Dedifferentiated amniotic fluid mesenchymal stem cell (primary cell): Measurements from ENCODE around the gene HSD17B11.
"Not testable (repeated sequence)": the region's sequence is repeated elsewhere in the genome, so short reads cannot be mapped to it uniquely, and the experiment has no call there.

ENCODE experiments used
- DNase-seq: peaks from one replicate; pipeline ENCODE4 v3.0.0-alpha.2; 2016; ENCODE audit errors: extremely low spot score

The HSD17B11 gene

DNA sequence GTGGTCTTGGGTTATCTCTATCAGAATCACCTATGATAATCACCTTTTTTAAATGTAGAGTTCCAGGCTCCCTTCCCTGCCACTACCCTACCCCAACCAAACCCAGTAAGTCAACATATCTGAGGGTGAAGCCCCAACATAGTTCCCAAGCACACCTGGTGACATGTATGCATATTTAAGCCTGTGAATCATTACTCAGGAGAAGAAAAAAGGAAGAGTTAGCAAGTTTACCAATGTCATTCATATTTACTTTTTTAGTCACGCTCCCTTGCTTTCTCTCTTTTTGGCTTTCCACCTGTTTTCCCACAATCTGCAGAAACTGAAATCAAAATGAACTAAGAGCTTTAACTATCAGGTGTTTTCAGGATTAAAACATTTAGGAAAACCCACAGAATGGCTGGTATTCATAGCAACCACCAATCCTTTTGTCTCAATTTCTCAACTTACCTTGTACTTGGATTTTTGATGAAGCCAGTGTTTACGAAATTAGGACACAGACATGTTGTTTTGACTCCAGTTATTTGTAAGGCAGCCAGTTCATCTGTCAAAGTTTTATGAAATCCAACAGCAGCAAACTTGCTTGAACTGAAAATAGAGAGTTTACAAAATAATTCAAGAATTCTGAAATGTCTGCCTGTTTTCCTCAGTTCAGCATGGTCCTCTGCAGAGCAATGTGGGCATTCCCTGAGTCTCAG lies 34.0 kb downstream of the HSD17B11 start:
- no peak for DNase-seq

DNA sequence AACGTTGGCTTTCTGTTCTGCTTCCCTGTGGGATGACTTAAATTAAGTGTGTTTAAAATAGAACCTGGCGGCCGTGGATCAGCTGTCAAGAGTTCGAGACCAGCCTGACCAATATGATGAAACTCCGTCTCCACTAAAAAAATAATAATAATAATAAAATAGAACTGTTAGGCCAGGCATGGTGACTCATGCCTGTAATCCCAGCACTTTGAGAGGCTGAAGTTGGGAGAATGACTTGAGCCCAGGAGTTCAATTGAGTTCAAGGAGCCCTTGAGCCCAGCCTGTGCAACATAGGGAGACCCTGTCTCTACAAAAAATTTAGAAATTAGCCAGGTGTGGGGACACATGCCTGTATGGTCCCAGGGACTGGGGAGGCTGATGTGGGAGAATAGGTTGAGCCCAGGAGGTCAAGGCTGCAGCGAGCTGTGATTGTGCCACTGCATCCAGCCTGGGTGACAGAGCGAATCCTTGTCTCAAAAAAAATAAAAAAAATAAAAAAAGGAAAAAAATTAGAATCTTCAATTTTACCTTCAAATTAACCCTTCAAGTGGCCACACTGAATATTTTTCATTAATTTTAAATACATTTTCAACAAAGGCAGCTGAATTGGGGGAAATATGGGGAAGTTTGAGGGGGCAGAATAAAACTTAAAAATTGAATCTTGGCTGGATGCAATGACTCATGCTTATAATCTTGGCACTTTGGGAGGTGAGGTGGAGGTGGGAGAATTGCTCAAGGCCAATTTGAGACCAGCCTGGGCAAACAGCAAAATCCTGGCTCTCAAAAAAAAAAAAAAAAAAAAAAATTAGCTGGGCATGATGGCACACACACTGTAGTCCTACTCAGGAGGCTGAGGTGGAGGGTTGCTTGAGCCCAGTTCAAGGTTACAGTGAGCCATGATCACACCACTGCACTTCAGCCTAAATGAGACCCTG lies 36.6 kb downstream of the HSD17B11 start:
- DNase-seq: peak; percentile 15

DNA sequence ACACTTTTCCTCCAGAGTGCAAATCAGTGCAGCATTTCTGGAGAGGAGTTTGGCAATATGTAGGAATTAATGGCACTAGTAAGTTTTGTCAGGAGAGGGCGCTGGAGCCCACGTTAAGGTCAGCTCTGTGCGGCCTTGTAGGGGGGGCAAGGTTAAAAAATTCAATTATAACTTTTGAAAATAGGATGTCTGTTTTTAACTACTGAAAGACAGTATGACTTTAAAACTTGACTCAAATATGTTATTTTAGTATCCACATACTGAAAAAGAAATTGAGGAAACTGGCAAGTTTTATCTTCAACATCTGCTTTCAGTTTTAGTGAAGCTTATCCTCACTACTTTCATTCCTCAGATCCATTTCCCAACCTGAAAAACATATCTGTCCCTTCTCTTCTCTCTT lies 37.4 kb downstream of the HSD17B11 start:
- DNase-seq: peak; percentile 68

DNA sequence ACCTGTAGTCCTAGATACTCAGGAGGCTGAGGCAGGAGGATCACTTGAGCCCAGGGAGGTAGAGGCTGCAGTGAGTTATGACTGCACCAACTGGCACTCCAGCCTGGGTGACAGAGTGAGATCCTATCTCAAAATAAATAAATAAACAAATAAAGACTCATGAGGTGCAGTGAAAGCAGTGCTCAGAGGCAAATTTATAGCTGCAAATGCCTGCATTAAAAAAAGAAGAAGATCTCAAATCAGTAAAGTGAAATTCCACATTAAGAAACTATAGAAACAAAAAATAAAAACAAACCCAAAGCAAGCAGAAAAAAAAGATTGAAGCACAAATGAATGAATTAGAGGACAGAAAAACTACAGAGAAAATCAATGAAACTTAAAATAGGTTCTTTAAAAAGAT lies 45.8 kb downstream of the HSD17B11 start:
- DNase-seq: no peak

DNA sequence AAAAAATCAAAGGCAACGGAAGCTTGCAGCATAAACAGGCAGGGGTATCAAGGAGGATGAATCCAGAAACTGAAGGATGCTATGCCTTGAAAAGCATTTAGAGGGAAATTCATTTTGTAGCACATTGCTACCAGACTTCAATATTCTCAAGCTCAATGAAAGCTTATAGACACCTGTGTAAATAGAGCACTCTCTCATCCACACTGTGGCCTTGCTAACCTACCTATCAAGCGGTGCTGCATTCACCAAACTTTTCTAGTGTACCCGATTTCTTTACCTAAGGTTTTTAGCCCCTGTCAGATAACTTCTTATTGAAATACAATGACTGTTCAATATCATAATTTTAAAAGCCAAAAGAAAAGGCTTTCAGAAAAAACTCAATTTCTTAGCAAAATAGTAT lies 48.1 kb downstream of the HSD17B11 start:
- no peak for DNase-seq

DNA sequence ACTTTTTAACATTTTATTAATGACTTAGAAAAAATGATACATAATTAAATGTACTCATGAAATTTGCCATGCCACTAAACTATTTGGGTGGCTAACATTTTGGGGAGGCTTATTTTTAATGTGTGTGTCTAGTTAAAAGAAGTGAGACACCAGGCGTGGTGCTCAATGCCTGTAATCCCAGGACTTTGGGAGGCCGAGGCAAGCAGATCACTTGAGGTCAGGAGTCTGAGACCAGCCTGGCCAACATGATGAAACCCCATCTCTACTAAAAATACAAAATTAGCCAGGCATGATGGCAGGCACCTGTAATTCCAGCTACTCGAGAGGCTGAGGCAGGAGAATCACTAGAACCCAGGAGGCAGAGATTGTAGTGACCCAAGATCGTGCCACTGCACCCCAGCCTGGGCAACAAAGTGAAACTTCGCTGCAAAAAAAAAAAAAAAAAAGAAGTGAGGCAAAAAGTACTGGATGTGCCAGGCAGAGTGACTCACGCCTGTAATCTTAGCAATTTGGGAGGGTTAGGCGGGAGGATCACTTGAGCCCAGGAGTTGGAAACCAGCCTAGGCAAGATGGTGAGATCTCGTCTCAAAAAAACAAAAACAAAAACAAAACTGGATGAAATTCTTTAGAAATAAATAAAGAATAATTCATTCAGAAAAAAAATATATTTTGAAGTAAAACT lies 48.9 kb downstream of the HSD17B11 start:
- not testable (repeated sequence) for DNase-seq

DNA sequence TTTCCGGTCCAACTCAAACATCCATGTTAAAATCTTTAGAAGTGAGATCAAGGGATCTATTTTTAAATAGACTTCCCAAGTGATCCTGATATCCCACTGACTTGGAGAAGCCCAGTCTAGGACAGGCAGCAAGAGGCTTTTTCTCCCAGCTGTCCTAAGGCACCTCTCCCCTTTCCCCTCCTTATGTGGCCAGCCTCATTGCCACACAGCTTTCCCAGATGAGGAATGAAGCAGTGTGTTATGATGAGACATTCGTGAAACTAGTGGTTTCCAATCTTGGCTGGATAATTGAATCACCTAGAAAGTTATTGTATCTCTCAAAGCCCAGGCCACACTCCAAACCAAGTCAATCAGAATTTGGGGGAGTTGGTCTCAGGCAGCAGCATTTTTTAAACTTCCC lies 51.5 kb downstream of the HSD17B11 start:
- no peak for DNase-seq

DNA sequence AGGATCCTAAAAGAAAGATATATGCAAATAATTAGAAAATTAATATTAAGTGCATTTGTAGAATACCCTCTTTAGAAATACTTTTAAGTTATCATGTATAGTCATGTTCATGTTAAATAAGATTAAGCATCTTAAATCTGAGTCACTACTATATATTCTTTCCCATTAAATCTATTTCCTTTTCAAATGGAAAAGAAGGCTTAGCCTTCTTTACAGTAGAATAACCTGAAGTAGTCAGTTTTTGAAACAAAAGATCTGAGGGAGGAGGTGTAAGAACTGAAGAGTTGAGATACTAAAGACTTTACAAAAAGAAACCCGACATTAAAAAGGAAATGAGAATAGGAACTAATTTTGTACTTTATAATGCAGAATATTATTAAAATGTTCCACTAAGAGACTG lies 53.6 kb downstream of the HSD17B11 start:
- DNase-seq: no peak

DNA sequence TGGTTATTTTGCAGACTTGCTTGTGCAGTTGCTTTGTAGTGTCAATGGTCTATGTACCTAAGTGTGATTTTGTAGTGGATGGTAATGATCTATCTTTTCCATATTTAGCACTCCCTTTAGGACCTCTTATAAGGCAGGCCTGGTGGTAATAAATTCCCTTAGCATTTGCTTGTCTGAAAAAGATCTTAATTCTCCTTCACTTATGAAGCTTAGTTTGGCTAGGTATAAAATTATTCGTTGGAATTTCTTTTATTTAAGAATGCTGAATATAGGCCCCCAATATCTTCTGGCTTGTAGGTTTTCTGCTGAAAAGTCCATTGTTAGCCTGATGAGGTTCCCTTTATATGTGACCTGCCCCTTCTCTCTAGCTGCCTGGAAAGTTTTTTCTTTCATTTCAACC lies 57.7 kb downstream of the HSD17B11 start:
- no peak for DNase-seq

DNA sequence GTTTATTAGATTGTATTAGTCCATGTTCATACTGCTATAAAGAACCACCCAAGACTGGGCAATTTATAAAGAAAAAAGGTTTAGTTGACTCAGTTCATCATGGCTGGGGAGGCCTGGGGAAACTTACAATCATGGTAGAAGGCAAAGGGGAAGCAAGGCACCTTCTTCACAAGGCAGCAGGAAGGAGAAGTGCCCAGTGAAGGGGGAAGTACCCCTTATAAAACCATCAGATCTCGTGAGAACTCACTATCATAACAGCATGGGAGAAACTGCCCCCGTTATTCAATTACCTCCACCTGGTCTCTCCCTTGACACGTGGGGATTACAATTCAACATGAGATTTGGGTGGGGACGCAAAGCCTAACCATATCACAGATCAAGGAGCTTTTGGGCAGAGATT lies 60.2 kb downstream of the HSD17B11 start:
- no peak for DNase-seq

DNA sequence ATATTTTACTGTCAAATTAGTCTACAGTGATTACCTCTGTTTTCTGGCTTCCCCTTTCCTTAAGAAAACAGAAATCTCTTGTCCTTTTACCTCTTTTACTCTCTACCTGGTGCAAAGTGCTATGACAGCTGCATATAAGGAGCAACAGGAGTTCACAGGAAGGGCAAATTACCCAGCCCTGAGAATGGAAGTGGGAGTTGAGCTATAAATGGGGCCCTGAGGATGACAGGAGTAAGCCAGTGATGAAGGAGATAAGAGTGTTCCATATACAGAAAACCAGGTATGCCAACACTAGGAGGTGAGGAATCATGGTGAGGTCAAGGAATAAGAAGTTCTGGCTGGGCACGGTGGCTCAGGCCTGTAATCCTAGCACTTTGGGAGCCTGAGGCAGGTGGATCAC lies 63.9 kb downstream of the HSD17B11 start:
- DNase-seq: no peak

DNA sequence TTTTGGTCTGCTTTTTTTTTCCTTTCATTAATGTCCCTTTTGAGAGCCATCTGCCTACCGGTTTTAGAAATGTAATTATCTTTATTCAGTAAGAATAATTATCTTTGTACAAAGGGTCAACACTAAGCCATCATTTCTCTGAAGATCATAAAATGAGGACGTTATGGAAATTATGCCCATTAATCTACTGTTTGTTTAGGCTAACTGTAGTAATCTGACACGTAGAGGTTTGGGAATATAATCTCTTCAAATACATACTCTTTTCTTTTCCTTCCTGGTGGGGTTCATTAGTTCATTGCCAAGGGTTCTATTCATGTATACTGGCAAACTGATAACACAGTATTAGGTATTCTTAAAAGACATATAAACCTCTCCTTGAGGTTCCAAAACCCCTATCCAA lies 64.5 kb downstream of the HSD17B11 start:
- DNase-seq: no peak

DNA sequence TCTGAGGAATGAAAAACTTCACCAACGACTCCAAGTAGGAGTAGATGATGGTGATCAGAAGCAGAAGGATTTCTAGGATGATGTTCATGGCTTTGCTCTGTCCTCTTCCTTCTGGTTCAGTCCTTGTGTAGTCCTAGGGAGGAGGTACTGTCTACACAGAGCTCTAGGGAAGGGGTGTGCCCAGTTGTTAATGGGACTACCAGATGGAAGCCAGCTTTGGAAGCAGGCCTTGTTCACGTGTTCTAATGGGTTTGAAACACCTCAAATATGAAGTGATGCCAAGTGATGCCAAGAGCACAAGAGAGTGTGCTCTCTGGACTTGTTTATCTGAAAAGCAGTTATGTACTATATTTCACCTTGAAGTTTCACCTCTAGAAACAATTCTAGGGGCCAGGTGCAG lies 68.2 kb downstream of the HSD17B11 start, which contains the start of gene HSD17B13:
HSD17B13 (minus strand) TSS at position 129 of the 400 bp plus-strand sequence; CDS start at position 88, 41 bp downstream.
- DNase-seq: no peak

DNA sequence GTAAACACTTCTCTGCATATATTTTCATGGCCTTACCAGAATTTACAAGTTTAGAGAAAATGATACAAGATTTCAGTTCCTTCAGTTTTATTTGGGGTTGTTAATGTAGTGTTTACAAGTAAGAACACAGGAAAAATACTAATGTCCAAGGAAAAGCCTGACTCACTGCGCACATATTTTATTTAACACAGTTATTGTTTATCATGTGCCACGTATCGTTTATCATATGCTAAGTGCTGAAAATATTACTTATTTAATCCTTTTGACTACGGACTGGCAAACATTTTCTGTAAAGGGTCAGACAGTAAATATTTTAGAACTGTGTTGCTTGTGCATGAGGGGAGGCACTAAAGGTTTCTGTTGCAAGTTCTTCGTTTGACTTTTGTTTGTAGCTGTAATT lies 69.1 kb downstream of the HSD17B11 start:
- DNase-seq: no peak

DNA sequence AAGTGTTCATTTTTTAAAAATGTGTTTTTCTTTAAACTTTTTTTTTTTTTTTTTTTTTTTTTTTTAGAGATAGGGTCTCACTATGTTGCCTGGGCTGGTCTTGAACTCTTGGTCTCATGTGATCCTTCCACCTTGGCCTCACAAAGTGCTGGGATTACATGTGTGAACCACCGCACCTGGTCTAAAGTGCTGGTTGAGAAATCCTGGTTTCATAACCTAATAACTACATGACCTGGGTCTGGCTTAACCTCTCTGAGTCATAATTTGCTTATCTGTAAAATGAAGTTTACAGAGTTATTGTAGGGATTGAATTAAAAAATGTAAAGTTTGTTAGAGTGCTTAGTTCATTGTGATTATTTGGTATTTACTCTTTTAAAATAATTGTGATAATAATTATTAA lies 73.5 kb downstream of the HSD17B11 start:
- DNase-seq: no peak

DNA sequence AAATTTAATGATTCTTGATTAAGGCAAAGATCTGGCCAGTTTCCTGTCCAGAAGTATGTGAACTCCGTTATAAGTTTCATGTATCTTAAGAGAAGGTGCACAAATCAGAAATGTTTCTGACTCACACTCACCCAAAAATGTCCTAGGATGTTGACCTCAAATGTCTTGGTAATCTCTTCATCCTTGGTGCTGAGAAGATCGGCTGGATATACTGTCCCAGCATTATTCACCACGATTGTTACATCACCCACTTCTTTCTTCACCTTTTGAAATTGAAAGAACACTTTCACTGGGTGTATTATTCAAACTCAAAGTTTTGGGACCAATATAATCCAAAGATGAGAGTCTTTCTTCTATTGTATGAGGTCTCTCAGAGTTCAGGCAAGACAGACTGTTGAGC lies 74.0 kb downstream of the HSD17B11 start:
- DNase-seq: no peak

DNA sequence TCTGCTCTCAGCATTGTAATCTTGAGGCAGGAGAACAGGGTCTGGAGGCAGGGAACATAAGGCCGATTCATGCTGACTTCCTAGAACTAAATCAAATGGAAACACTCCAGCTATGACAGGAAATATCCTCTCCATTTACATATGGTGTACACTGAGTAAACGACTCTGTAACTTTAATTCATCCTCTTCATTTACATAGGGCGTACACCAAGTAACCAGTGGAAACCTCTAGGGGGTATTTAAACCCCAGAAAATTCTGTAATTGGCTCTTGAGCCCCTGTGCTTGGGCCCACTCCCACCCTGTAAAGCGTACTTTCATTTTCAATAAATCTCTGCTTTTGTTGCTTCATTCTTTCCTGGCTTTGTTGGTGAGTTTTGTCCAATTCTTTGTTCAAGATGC lies 76.0 kb downstream of the HSD17B11 start:
- DNase-seq: not testable (repeated sequence)

DNA sequence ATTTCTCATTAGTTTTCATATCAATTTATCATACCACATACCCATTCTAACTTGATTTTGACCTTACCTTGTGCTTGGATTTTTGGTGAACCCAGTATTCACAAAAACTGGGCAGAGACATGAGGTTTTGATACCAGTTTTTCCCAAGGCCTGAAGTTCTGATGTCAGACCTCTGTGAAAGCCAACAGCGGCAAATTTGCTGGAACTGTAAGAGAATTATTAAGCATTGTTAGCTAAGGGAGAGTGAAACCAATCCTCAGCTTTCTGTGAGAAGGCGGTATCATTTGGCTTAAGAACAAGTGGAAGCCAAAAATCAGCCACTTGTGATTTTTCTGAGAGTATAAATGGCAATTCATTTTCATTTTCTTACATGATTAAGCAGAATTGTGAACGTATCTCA lies 77.2 kb downstream of the HSD17B11 start:
- DNase-seq: no peak

DNA sequence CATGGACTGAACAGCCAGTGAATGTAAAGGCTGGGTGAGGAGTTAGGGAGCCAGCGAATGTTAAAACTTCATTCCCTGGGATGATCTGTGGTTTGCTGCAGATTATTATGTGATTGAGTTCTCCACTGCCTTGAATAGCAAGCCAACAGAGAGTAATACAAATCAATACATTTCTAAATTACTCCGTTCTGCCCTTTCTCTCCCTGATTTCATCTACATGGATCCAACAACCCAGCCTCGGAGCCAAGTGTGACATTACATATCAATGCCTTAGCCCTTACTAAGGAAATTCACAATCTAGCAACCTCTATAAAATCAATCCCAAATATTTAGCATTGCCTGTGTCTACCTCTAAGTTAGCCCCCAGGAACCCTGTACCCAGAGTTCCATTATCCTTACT lies 79.3 kb downstream of the HSD17B11 start:
- no peak for DNase-seq

DNA sequence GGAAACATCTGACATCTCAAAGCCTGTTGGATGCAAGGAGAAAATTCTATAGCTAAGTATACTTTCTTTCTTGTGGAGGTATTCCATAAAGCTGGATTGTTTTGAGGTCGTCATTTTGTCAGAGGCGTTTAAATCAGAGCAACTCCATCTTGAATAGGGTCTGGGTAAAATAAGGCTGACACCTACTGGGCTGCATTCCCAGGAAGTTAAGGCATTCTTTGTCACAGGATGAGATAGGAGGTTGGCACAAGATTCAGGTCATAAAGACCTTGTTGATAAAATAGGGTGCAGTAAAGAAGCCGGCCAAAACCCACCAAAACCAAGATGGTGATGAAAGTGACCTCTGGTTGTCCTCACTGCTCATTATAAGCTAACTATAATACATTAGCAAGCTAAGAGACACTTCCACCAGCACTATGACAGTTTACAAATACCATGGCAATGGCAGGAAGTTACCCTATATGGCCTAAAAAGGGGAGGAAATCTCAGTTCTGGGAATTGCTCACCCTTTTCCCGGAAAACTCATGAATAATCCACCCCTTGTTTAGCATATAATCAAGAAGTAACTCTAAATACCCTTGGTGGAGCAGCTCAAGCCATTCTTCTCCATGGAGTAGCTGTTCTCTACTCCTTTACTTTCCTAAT lies 80.2 kb downstream of the HSD17B11 start:
- DNase-seq: no peak

DNA sequence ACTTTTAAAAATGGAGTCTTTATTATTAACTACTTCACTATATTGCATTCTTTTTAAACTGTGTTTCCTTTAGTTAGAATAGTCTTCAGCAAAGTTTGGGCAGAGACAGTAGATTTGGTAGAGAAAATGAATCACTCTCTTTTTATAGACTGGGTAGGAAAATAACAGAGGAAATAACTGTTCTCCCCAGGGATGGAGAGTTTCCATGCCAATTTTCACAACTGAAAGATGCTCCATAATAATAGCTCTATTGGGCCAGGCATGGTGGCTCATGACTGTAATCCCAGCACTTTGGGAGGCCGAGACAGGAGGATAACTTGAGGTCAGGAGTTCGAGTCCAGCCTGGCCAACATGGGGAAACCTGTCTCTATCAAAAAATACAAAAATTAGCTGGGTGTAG lies 81.4 kb downstream of the HSD17B11 start:
- no peak for DNase-seq

DNA sequence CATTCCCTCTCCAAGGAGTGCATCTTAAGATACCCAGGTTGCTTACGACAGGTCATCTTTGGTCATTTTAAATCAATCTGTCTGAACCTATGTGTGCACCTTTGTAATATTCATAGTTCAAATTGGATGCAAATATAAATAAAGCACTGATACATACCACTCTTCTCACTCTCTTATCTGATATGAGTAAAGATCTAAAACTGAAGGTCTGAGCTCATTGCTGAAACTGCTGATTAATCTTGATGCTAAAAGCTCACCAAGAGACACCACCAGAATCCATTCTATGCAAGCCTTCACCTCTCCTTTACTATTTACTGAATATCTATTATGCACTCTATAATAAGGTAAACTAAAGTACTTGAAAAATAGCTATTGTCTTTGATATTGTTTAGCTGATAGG lies 84.9 kb downstream of the HSD17B11 start:
- DNase-seq: no peak
